ENCODE results near the gene CLCN7.
"Not testable (repeated sequence)": the region's sequence is repeated elsewhere in the genome, so short reads cannot be mapped to it uniquely, and the experiment has no call there.

CLCN7 gene

GRCh38 chr16:1443980-1444729, 30.7 kb downstream of the CLCN7 start, which contains the start of gene CCDC154:
TSS of gene CCDC154 (minus strand) at chr16:1444556. CDS start at chr16:1444322, 234 bp downstream.
- no peak for DNase-seq

GRCh38 chr16:1443403-1443973, 31.3 kb downstream of the CLCN7 start:
- DNase-seq, result no peak

GRCh38 chr16:1442697-1443096, 32.1 kb downstream of the CLCN7 start:
- DNase-seq, result no peak

- DNase-seq, result no peak
These were observed 33.4 kb downstream of the CLCN7 start for GRCh38 chr16:1441391-1441829.

GRCh38 chr16:1439699-1440074, 35.1 kb downstream of the CLCN7 start:
- not testable (repeated sequence) for DNase-seq

- no peak for DNase-seq
These were observed 35.6 kb downstream of the CLCN7 start for GRCh38 chr16:1439058-1439698.

GRCh38 chr16:1438229-1439057, 36.4 kb downstream of the CLCN7 start:
- DNase-seq, result no peak

- no peak for DNase-seq
These were observed 37.2 kb downstream of the CLCN7 start for GRCh38 chr16:1437606-1438005.

- no peak for DNase-seq
These were observed 38.0 kb downstream of the CLCN7 start for GRCh38 chr16:1436731-1437355.

GRCh38 chr16:1435921-1436697, 38.7 kb downstream of the CLCN7 start:
- no peak for DNase-seq

GRCh38 chr16:1434644-1435592, 39.9 kb downstream of the CLCN7 start:
- DNase-seq, result no peak

- DNase-seq, result no peak
These were observed 41.1 kb downstream of the CLCN7 start for GRCh38 chr16:1433756-1434155.

GRCh38 chr16:1433263-1433560, 41.6 kb downstream of the CLCN7 start:
- DNase-seq, result no peak

- DNase-seq, result no peak
These were observed 42.2 kb downstream of the CLCN7 start for GRCh38 chr16:1432388-1433262.

- DNase-seq, result no peak
These were observed 43.1 kb downstream of the CLCN7 start for GRCh38 chr16:1431497-1432270.

GRCh38 chr16:1430759-1431496, 43.9 kb downstream of the CLCN7 start, which contains the start of gene PERCC1:
TSS of gene PERCC1 (plus strand) at chr16:1431078. CDS start at chr16:1432594, 1,516 bp downstream.
- DNase-seq, result no peak

- no peak for DNase-seq
These were observed 44.5 kb downstream of the CLCN7 start for GRCh38 chr16:1430214-1430758.

GRCh38 chr16:1429631-1430030, 45.2 kb downstream of the CLCN7 start:
- no peak for DNase-seq

Data from NCI-H2107 (cell line).